Adrenal gland (tissue), 5 donors: ENCODE measurements around the gene ADORA1.

ENCODE experiments used
- POLR2A ChIP-seq, 2 donors: fragments of 450-650 bp; IDR thresholded peaks; one replicate each; pipeline ENCODE4 v1.6.1; 2017; ENCODE audit warnings: antibody characterized with exemption in 2 of 2, mild to moderate bottlenecking in 2 of 2, moderate library complexity in 1 of 2
- TF ChIP-seq, protein P1 (sequence below), 6 experiments: fragments of 450-650 bp in 4 of 6; fragments of 200-600 bp in 2 of 6; sonication (generic) in 1 of 6; IDR thresholded peaks; 1 replicate in 5 of 6; 2 replicates in 1 of 6; pipeline versions ENCODE4 v1.5.1 to v1.8.0; 2016 to 2021; ENCODE audit warnings: antibody characterized with exemption in 6 of 6, mild to moderate bottlenecking in 2 of 6, moderate library complexity in 1 of 6
- donor health status: DM: no; HTN: no; CAD: no.

DNA sequence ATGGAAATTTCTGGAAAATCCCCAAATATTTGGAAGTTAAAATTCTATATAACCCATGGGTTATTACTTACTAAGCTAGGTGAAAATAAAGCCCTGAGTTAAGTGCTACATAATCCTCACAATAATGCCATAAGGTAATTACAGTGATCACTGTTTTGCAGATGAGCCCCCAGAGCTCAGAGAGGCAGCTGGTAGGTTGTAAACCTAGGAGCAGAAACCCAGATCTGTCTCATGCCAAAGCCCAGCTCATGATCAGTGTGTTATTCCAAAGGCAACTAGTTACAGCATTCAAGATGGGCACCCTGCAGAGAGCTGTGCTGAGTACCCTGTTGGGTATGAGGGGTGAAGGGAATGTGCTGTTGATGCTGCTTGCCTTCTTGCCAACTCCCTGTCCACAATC, 31.0 kb upstream of the ADORA1 start:
- no peak for TF ChIP-seq POLR2A (IDR thresholded peaks at IDR 0.05)
- TF ChIP-seq, protein P1, sequence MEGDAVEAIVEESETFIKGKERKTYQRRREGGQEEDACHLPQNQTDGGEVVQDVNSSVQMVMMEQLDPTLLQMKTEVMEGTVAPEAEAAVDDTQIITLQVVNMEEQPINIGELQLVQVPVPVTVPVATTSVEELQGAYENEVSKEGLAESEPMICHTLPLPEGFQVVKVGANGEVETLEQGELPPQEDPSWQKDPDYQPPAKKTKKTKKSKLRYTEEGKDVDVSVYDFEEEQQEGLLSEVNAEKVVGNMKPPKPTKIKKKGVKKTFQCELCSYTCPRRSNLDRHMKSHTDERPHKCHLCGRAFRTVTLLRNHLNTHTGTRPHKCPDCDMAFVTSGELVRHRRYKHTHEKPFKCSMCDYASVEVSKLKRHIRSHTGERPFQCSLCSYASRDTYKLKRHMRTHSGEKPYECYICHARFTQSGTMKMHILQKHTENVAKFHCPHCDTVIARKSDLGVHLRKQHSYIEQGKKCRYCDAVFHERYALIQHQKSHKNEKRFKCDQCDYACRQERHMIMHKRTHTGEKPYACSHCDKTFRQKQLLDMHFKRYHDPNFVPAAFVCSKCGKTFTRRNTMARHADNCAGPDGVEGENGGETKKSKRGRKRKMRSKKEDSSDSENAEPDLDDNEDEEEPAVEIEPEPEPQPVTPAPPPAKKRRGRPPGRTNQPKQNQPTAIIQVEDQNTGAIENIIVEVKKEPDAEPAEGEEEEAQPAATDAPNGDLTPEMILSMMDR (IDR thresholded peaks at IDR 0.05) = no peak
